BLaER1 treated with 17β-estradiol and CSF1 and Interleukin-3, amounts not matched to agents 10 nM and 100 nM (cell line): ENCODE results near the gene CCDC127.

Experiments
- H3K27ac ChIP-seq, 11 experiments: shearing (Covaris generic); formaldehyde crosslinking; 2 replicates each; pipeline ENCODE4 v1.8.1; 2022
- H3K27me3 ChIP-seq, 11 experiments: shearing (Covaris generic); formaldehyde crosslinking; 2 replicates each; pipeline ENCODE4 v1.8.1; 2022
- H3K36me3 ChIP-seq, 11 experiments: shearing (Covaris generic); formaldehyde crosslinking; 2 replicates each; pipeline ENCODE4 v1.8.1; 2022
- H3K4me1 ChIP-seq, 10 experiments: shearing (Covaris generic); formaldehyde crosslinking; 2 replicates each; pipeline ENCODE4 v1.8.1; 2022
- H3K4me2 ChIP-seq, 11 experiments: shearing (Covaris generic); formaldehyde crosslinking; 2 replicates each; pipeline ENCODE4 v1.8.1; 2022
- H3K4me3 ChIP-seq, 10 experiments: shearing (Covaris generic); formaldehyde crosslinking; 2 replicates each; pipeline ENCODE4 v1.8.1; 2022
- H3K9ac ChIP-seq, 11 experiments: shearing (Covaris generic); formaldehyde crosslinking; 2 replicates each; pipeline ENCODE4 v1.8.1; 2022
- H3K9me3 ChIP-seq, 11 experiments: shearing (Covaris generic); formaldehyde crosslinking; replicated peaks in 1 of 11; 2 replicates each; pipeline ENCODE4 v1.8.1; 2022
- H4K20me1 ChIP-seq, 11 experiments: shearing (Covaris generic); formaldehyde crosslinking; 2 replicates each; pipeline ENCODE4 v1.8.1; 2022
- Cebpa-rat ChIP-seq, 11 experiments: shearing (Covaris generic); IDR thresholded peaks; 2 replicates each; pipeline ENCODE4 v1.8.1; 2022

Gene CCDC127

GRCh38 chr5:179401-179800 lies 38.6 kb downstream of the CCDC127 start:
- Histone ChIP-seq H3K9ac (no peak overlapping the region), H3K27me3 (0 out of 22 replicates have a peak, but pooled peaks cover 0 to 3% (median 0%) of the 10 kb centered on the region in 11 experiments), H3K4me2 (peak overlapping the region in 1 of 11 experiments; percentile 2; a peak in 1 of 22 replicates), H3K27ac (no peak overlapping the region), H3K9me3 (no peaks in the 10 kb centered on the region), H4K20me1 (no peaks in the 10 kb centered on the region; a peak in 2 of 22 replicates), H3K4me1 (peaks cover 8 to 57% (median 27%) of the 10 kb centered on the region in 10 experiments), H3K36me3 (peaks cover 0 to 41% (median 27%) of the 10 kb centered on the region in 11 experiments; a peak in 14 of 22 replicates), H3K4me3 (no peak overlapping the region)
- TF ChIP-seq Cebpa-rat (IDR thresholded peaks at IDR 0.05), result no peak

GRCh38 chr5:178110-178509 lies 39.8 kb downstream of the CCDC127 start:
- no peaks in the 10 kb centered on the region; a peak in 2 of 22 replicates for H4K20me1 ChIP-seq
- TF ChIP-seq Cebpa-rat (IDR thresholded peaks at IDR 0.05), result no peak
- H3K4me2 ChIP-seq, result no peak overlapping the region
- H3K27me3 ChIP-seq, result no peaks in the 10 kb centered on the region
- no peak overlapping the region for H3K4me3 ChIP-seq
- H3K36me3 ChIP-seq, result peaks cover 0 to 46% (median 33%) of the 10 kb centered on the region in 11 experiments; a peak in 14 of 22 replicates
- H3K9me3 ChIP-seq, result no peaks in the 10 kb centered on the region
- no peak overlapping the region for H3K9ac ChIP-seq
- H3K27ac ChIP-seq, result no peak overlapping the region
- peaks cover 8 to 50% (median 25%) of the 10 kb centered on the region in 10 experiments for H3K4me1 ChIP-seq

DNA sequence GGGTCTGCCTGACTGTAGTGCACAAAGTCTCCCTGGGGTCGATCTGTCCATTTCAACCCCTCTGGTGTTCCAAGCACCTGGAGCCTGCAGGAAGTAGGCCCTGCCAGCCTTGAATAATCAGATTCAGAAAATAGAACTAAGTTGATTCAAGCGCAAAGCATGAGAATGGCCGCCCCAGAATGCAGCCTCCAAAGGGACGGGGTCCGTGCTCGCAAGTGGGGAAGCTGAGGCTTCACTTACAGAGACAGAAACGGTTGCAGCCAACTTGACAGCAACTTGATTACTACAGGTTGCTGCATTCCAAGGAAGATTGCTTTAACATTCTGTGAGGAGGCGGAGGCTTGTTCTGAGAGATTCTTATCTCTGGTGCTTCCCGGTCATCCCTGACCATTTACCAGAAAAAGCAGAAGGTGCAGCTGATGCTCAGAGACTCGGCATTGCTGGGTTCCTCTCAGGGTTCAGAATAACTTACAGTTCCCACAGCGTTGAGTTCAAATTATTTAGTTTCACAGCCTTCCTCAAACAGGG lies 41.6 kb downstream of the CCDC127 start:
- peak overlapping the region; percentile 36 to 81 (median 67); a peak in 21 of 22 replicates for H3K4me2 ChIP-seq
- H3K36me3 ChIP-seq, result peaks cover 0 to 43% (median 26%) of the 10 kb centered on the region in 11 experiments; a peak in 14 of 22 replicates
- no peaks in the 10 kb centered on the region for H3K9me3 ChIP-seq
- peak overlapping the region in 1 of 10 experiments; percentile 26; a peak in 1 of 20 replicates for H3K4me3 ChIP-seq
- 0 out of 22 replicates have a peak overlapping the region, but pooled peaks of 2 of the 11 experiments have one; percentile 6 to 20 for H3K27ac ChIP-seq
- H4K20me1 ChIP-seq, result no peaks in the 10 kb centered on the region; a peak in 2 of 22 replicates
- peaks cover 8 to 59% (median 31%) of the 10 kb centered on the region in 10 experiments for H3K4me1 ChIP-seq
- H3K9ac ChIP-seq, result peak overlapping the region in 4 of 11 experiments; percentile 0 to 41 (median 9); a peak in 3 of 22 replicates
- H3K27me3 ChIP-seq, result no peaks in the 10 kb centered on the region
- TF ChIP-seq Cebpa-rat (IDR thresholded peaks at IDR 0.05), result no peak

DNA sequence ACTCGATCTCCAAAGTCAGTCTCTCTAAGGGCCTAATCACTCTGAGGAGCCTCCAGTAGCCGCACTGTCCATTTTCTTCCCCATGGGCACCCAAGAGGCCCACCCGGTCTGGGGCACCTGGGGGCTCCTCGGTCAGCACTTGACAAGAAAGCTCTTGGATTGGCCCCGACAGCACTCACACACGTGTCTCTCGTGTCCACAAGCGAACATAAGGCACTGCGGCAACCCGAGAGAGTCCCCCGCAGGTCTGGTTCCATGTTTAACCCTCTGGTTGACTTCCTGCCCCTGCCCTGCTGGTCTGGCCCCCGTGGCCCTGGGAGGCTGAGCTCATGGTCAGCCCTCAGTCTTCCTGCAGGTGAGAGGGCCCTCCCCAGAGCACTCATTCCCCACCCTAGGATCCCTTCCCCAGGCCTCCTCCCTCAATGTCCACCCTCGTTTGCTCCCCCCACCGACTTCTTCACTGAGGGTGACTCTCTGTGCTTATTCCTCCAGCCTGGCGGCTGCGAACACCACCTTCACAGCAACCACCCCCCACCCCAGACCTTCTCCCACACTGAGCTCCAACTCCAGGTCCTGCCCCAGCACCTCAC lies 43.0 kb downstream of the CCDC127 start:
- H3K4me1 ChIP-seq, result peaks cover 18 to 66% (median 44%) of the 10 kb centered on the region in 10 experiments
- 0 out of 22 replicates have a peak overlapping the region, but pooled peaks of 1 of the 11 experiments have one; percentile 10 for H3K9ac ChIP-seq
- TF ChIP-seq Cebpa-rat (IDR thresholded peaks at IDR 0.05), result no peak
- H3K4me3 ChIP-seq, result no peak overlapping the region
- H3K4me2 ChIP-seq, result peak overlapping the region in 8 of 11 experiments; percentile 33 to 64 (median 53); a peak in 16 of 22 replicates
- 0 out of 22 replicates have a peak overlapping the region, but pooled peaks of 1 of the 11 experiments have one; percentile 2 for H3K27ac ChIP-seq
- no peaks in the 10 kb centered on the region for H3K27me3 ChIP-seq
- H4K20me1 ChIP-seq, result peaks cover 0 to 5% (median 0%) of the 10 kb centered on the region in 11 experiments; a peak in 2 of 22 replicates
- no peaks in the 10 kb centered on the region for H3K9me3 ChIP-seq
- H3K36me3 ChIP-seq, result peaks cover 0 to 37% (median 16%) of the 10 kb centered on the region in 11 experiments; a peak in 13 of 22 replicates

- Histone ChIP-seq H3K4me3 (no peak overlapping the region), H3K9ac (no peak overlapping the region), H3K4me2 (peak overlapping the region in 2 of 11 experiments; percentile 61 to 64; a peak in 1 of 22 replicates), H3K9me3 (no peaks in the 10 kb centered on the region), H4K20me1 (peaks cover 0 to 8% (median 0%) of the 10 kb centered on the region in 11 experiments; a peak in 2 of 22 replicates), H3K4me1 (peaks cover 26 to 66% (median 50%) of the 10 kb centered on the region in 10 experiments), H3K27me3 (no peaks in the 10 kb centered on the region), H3K27ac (no peak overlapping the region), H3K36me3 (peaks cover 0 to 32% (median 14%) of the 10 kb centered on the region in 11 experiments; a peak in 13 of 22 replicates)
- TF ChIP-seq Cebpa-rat (IDR thresholded peaks at IDR 0.05), result no peak
Measured at GRCh38 chr5:174291-174600, 43.7 kb downstream of the CCDC127 start.

- Histone ChIP-seq H3K4me1 (peaks cover 32 to 72% (median 56%) of the 10 kb centered on the region in 10 experiments), H3K4me2 (no peak overlapping the region), H3K27ac (no peak overlapping the region), H3K9ac (no peak overlapping the region), H4K20me1 (peaks cover 0 to 8% (median 0%) of the 10 kb centered on the region in 11 experiments; a peak in 2 of 22 replicates), H3K9me3 (no peaks in the 10 kb centered on the region), H3K4me3 (no peak overlapping the region), H3K36me3 (peaks cover 0 to 30% (median 12%) of the 10 kb centered on the region in 11 experiments; a peak in 13 of 22 replicates), H3K27me3 (no peaks in the 10 kb centered on the region)
- TF ChIP-seq Cebpa-rat (IDR thresholded peaks at IDR 0.05), result no peak
Measured at GRCh38 chr5:173392-174290, 44.3 kb downstream of the CCDC127 start.

GRCh38 chr5:172841-173251 lies 45.1 kb downstream of the CCDC127 start:
- H4K20me1 ChIP-seq, result peaks cover 0 to 8% (median 0%) of the 10 kb centered on the region in 11 experiments; a peak in 2 of 22 replicates
- no peak for TF ChIP-seq Cebpa-rat (IDR thresholded peaks at IDR 0.05)

GRCh38 chr5:172421-172820 lies 45.5 kb downstream of the CCDC127 start:
- H3K27me3 ChIP-seq, result no peaks in the 10 kb centered on the region
- H3K4me2 ChIP-seq, result no peak overlapping the region
- H3K9ac ChIP-seq, result no peak overlapping the region; a peak in 1 of 22 replicates
- peaks cover 0 to 30% (median 12%) of the 10 kb centered on the region in 11 experiments; a peak in 13 of 22 replicates for H3K36me3 ChIP-seq
- no peak overlapping the region for H3K4me3 ChIP-seq
- H3K27ac ChIP-seq, result no peak overlapping the region
- no peak for TF ChIP-seq Cebpa-rat (IDR thresholded peaks at IDR 0.05)
- H3K9me3 ChIP-seq, result no peaks in the 10 kb centered on the region
- H4K20me1 ChIP-seq, result peaks cover 0 to 8% (median 0%) of the 10 kb centered on the region in 11 experiments; a peak in 2 of 22 replicates
- H3K4me1 ChIP-seq, result peaks cover 38 to 77% (median 69%) of the 10 kb centered on the region in 10 experiments

More at GRCh38 chr5:172841-173251, 45.1 kb downstream of the CCDC127 start:
- Histone ChIP-seq H3K27ac (no peak overlapping the region), H3K9me3 (no peaks in the 10 kb centered on the region), H3K4me3 (no peak overlapping the region), H3K4me1 (peaks cover 38 to 75% (median 64%) of the 10 kb centered on the region in 10 experiments), H3K4me2 (no peak overlapping the region), H3K9ac (no peak overlapping the region), H3K27me3 (no peaks in the 10 kb centered on the region), H3K36me3 (peaks cover 0 to 30% (median 12%) of the 10 kb centered on the region in 11 experiments; a peak in 13 of 22 replicates)
